ENCODE measurements around the gene CPPED1.

GRCh38 chr16:12786081-12786480, 17.6 kb downstream of the CPPED1 start:
- TF ChIP-seq, protein P1, sequence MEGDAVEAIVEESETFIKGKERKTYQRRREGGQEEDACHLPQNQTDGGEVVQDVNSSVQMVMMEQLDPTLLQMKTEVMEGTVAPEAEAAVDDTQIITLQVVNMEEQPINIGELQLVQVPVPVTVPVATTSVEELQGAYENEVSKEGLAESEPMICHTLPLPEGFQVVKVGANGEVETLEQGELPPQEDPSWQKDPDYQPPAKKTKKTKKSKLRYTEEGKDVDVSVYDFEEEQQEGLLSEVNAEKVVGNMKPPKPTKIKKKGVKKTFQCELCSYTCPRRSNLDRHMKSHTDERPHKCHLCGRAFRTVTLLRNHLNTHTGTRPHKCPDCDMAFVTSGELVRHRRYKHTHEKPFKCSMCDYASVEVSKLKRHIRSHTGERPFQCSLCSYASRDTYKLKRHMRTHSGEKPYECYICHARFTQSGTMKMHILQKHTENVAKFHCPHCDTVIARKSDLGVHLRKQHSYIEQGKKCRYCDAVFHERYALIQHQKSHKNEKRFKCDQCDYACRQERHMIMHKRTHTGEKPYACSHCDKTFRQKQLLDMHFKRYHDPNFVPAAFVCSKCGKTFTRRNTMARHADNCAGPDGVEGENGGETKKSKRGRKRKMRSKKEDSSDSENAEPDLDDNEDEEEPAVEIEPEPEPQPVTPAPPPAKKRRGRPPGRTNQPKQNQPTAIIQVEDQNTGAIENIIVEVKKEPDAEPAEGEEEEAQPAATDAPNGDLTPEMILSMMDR (IDR thresholded peaks at IDR 0.05) = no peak
- no peak for TF ChIP-seq POLR2A (IDR thresholded peaks at IDR 0.05)
